Cardiac fibroblast (primary cell): Measurements from ENCODE around the gene ZNF628.

Experiments
- DNase-seq, 2 donors: peaks; one replicate each; pipeline versions ENCODE4 v3.0.0 to v3.0.0-alpha.2; 2010; ENCODE audit warnings: low read depth in 2 of 2
- H3K4me3 ChIP-seq, 2 donors: replicated peaks in 1 of 2; 1 replicate in 1 of 2; 2 replicates in 1 of 2; pipeline ENCODE4 v1.5.1; 2011; ENCODE audit warnings: low read depth in 2 of 2, low read length in 2 of 2, mild to moderate bottlenecking in 2 of 2, moderate library complexity in 1 of 2
- CTCF ChIP-seq: IDR thresholded peaks from one replicate; pipeline ENCODE4 v1.5.1; 2011; ENCODE audit warnings: low read depth, mild to moderate bottlenecking, low read length, inconsistent platforms

Gene ZNF628

GRCh38 chr19:55484593-55485438, 8.4 kb downstream of the ZNF628 start, which contains the start of gene NAT14:
NAT14 (plus strand) TSS chr19:55485188; CDS start chr19:55485709, 521 bp downstream.
- peak; percentile 55 to 70 for DNase-seq
- peak within 1 kb of the TSS; percentile 61 to 63 for H3K4me3 ChIP-seq
- TF ChIP-seq CTCF, result no peak

GRCh38 chr19:55485439-55486011, 9.1 kb downstream of the ZNF628 start:
- TF ChIP-seq CTCF, result no peak

GRCh38 chr19:55486043-55486970, 9.9 kb downstream of the ZNF628 start:
- no peak for DNase-seq
- peak overlapping the region; percentile 2 to 61 for H3K4me3 ChIP-seq
- TF ChIP-seq CTCF, result peak; percentile 30

More at GRCh38 chr19:55485439-55486011, 9.1 kb downstream of the ZNF628 start:
- H3K4me3 ChIP-seq, result peak overlapping the region; percentile 61 to 63
- DNase-seq, result no peak

- peak overlapping the region; percentile 15 to 33 for H3K4me3 ChIP-seq
- TF ChIP-seq CTCF, result no peak
- DNase-seq, result peak; percentile 96 to 97
Measured at GRCh38 chr19:55486971-55487923, 10.8 kb downstream of the ZNF628 start.

GRCh38 chr19:55487924-55488687, 11.7 kb downstream of the ZNF628 start, which contains the start of gene SSC5D:
SSC5D (plus strand) TSS chr19:55488436; CDS start chr19:55488590, 154 bp downstream.
- TF ChIP-seq CTCF, result no peak
- peak within 1 kb of the TSS; percentile 15 to 43 for H3K4me3 ChIP-seq
- DNase-seq, result peak; percentile 51 to 72
